NCI-H2081 treated with DMSO at 0.1 percent for 48 hours (cell line): ENCODE measurements around the gene CDR2L.
"Not testable (repeated sequence)": the region's sequence is repeated elsewhere in the genome, so short reads cannot be mapped to it uniquely, and the experiment has no call there.

ENCODE experiments used
- DNase-seq: peaks from one replicate; lab custom pipeline; 2025; lab: John Stamatoyannopoulos, UW

CDR2L gene

DNA sequence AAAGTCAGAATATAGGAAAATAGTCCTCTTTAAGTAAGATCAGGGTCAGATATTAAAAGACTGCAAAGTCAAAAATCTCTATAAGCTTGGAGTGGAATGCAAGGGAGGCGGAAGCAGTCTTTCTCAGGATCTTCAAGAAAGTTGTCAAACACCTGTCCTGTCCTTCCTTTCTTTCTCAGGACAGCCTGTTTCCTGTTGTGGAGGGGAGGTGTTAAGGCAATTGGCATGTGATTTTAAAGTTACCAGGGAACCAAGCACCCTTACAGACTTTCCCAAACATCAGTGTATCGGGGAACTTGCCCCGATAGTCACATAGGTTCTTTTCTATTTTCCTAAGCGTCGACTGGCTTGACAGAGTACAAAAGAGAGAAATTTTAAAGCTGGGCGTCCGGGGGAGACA, 57.3 kb downstream of the CDR2L start:
- DNase-seq, result no peak

DNA sequence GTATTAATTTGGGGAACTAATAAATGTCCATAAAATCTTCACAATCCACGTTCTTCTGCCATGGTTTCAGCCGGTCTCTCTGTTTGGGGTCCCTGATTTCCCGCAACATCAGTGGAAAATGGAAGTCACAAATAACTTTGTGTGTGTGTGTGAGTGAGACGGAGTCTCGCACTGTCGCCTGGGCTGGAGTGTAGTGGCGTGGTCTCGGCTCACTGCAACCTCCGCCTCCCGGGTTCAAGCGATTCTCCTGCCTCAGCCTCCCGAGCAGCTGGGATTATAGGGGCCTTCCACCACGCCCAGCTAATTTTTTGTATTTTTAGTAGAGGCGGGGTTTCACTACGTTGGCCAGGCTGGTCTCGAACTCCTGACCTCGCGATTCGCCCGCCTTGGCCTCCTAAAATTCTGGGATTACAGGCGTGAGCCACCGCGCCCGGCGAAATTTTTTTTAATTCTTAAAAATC, 58.5 kb downstream of the CDR2L start:
- DNase-seq, result not testable (repeated sequence)

DNA sequence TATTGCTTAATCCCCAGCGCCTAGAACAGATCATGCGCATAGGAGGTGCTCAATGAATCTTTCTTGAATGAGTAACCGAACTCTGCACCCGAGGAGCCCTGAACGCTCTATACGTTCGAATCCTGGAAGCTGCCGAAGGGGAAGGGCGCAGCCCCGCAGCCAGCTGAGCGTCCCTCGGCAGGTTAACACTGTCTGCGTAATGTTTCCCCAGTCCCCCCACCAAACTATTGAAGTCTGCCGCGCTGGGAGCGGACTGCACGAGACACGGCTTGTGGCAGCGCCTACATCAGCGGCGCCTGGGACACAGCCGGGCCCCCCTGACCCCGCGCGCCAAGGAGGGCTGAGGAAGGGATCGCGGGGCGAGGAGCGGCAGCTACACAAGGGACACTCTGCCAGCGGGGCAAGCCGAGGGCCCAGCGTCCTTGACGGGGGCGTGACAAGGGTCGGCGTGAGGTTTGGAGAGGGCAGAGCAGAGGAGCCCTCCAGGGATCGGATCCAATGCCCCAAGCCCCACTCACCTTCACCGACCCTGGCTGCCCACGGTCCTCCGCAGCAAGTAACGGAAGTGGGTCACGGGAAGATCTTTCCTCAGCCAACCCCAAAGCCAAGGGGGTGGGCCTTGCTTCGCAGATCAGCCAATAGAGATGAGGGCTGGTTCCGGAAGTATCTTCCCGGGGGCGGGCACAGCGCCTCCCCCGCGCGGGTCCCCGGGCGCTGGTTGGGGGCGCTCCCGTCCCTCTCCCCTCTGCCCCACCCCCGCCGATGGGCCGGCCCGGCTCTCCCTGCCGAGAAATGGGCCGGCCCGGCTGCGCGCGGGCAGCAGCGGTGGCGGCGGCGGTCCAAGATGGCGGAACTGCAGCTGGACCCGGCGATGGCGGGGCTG, 59.2 kb downstream of the CDR2L start, which contains the start of the genes ATP5PD and KCTD2:
TSS of gene ATP5PD (minus strand) at position 563 of the 883 bp plus-strand sequence. CDS start 4,319 bp downstream, outside the sequence.
TSS of gene KCTD2 (plus strand) at position 819 of the 883 bp plus-strand sequence. CDS start at position 845, 26 bp downstream.
- peak; percentile 91 for DNase-seq

DNA sequence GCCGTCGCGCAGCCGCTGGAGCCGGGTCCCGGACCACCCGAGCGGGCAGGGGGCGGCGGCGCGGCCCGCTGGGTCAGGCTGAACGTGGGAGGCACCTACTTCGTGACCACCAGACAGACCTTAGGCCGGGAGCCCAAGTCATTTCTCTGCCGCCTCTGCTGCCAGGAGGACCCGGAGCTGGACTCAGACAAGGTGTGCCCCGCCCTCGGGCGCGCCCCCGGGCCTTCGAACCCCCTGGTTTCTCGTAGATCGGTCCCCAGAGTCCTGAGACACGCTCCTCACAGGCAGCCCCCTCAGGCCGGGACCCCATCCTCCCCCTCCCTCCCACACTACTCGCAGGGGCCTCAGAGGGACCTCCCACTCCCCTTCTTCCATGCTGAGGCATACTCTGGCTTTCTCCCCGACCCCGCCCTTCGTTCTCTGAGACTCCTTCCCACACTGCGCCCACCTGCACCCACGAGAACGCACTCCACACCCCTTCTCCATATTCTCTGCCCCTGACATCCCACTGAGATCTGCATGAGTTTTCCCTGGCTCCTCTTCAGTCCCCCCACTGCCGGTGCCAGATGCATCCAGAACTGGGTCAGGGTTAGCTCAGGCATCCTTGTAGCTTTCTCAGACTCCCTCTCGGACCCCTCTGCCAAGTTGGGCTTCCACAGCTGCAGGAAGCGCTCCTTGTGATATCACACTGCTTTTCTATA, 60.1 kb downstream of the CDR2L start:
- DNase-seq, result no peak

DNA sequence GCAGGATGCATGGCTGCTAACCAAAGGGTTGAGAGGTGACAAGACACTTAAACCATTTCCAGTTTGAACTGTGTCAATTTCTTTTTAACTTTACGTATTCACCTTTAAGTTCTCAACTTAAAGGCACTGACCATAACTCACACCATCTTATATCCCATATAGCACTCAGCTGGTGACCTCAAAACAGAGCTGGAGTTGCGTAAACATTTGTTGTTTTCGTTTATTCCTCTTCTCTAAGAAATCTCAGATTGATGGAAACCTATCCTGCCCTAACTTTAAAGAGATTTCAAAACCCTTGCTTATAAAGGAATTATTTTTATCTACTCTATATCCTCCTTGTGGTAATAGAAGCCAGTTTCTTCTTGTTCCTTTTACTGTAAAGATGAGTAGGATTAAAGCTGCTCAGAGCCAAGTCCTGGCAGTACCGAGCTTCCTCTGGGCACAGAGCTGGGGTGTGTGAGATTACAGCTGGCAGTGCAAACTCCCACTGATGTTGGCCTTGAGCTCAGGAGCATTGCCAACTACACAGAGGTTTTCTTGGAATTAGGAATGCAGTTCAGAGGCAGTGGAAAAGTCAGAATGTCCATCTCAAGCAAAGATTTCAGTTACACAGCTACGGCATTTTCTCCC, 60.9 kb downstream of the CDR2L start:
- no peak for DNase-seq

DNA sequence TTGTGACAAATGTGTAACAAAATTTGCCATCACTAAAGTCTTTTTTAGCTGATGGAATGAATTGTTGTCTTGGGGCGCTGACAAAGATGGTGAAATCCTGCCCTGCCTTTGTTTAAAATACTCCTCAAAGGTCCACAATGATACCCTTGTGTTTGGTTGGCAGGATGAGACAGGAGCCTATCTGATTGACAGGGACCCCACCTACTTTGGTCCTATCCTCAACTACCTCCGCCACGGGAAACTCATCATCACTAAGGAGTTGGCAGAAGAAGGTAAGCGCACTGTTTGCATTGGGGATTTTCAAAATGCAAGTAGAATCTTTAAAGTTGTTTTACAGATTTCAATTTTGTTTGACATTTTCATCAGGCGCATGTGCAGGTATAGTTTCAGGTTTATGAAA, 61.6 kb downstream of the CDR2L start:
- no peak for DNase-seq

DNA sequence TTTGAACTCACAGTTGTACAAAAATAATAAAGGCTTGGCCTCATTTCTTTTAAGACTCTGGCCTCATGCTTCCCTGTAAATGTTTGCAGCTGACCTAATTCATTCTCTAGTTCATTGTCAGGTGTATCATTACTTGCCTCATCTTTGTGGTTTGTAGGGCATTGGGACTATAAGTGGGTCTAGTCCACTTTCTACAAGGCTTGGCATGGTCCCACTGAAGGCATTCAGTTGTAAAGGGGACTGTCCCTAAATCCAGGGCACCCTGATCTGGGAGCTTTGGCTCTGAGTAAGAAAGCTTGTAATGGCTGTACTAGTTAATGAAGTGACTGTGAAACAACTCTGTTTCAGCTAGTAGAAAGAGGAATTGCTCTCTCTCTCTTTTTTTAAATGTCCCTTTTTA, 62.3 kb downstream of the CDR2L start:
- no peak for DNase-seq

DNA sequence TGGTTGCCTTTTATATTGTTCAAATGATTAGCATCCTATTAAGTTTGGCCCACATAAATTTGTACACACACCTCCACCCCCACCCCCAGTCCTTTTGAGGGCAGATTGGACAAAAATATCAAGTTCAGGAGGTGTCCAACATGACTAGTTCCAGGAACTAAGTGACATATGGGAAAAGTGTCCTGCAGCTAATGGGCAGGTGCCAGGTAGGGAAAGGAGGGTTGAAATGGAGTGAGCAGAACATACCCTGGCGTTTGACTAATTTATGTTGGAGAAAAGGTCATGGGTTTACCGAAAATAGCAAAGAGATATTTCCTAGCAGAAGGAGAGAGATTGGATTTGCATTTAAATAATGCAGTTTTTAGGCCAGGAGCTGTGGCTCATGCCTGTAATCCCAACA, 64.5 kb downstream of the CDR2L start:
- DNase-seq, result no peak
